ENCODE results near the gene LRP6.

GRCh38 chr12:12278899-12279298, 12.1 kb upstream of the LRP6 start:
- TF ChIP-seq ZFP30 (CRISPR knock-in tag; IDR thresholded peaks at IDR 0.05) = no peak
- TF ChIP-seq, protein P1, sequence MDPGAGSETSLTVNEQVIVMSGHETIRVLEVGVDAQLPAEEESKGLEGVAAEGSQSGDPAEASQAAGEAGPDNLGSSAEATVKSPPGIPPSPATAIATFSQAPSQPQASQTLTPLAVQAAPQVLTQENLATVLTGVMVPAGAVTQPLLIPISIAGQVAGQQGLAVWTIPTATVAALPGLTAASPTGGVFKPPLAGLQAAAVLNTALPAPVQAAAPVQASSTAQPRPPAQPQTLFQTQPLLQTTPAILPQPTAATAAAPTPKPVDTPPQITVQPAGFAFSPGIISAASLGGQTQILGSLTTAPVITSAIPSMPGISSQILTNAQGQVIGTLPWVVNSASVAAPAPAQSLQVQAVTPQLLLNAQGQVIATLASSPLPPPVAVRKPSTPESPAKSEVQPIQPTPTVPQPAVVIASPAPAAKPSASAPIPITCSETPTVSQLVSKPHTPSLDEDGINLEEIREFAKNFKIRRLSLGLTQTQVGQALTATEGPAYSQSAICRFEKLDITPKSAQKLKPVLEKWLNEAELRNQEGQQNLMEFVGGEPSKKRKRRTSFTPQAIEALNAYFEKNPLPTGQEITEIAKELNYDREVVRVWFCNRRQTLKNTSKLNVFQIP (CRISPR knock-in tag; IDR thresholded peaks at IDR 0.05; ENCODE audit: borderline replicate concordance, low read depth) = no peak
- TF ChIP-seq, protein P2, sequence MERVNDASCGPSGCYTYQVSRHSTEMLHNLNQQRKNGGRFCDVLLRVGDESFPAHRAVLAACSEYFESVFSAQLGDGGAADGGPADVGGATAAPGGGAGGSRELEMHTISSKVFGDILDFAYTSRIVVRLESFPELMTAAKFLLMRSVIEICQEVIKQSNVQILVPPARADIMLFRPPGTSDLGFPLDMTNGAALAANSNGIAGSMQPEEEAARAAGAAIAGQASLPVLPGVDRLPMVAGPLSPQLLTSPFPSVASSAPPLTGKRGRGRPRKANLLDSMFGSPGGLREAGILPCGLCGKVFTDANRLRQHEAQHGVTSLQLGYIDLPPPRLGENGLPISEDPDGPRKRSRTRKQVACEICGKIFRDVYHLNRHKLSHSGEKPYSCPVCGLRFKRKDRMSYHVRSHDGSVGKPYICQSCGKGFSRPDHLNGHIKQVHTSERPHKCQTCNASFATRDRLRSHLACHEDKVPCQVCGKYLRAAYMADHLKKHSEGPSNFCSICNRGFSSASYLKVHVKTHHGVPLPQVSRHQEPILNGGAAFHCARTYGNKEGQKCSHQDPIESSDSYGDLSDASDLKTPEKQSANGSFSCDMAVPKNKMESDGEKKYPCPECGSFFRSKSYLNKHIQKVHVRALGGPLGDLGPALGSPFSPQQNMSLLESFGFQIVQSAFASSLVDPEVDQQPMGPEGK (CRISPR knock-in tag; IDR thresholded peaks at IDR 0.05; ENCODE audit: borderline replicate concordance) = no peak
- TF ChIP-seq RARB (CRISPR knock-in tag; IDR thresholded peaks at IDR 0.05) = no peak
- TF ChIP-seq ARNTL (CRISPR knock-in tag; IDR thresholded peaks at IDR 0.05; ENCODE audit: borderline replicate concordance, low read depth) = no peak
- no peak for TF ChIP-seq ZNF8 (CRISPR knock-in tag; IDR thresholded peaks at IDR 0.05)
- no peak for TF ChIP-seq CREB5 (CRISPR knock-in tag; IDR thresholded peaks at IDR 0.05; ENCODE audit: low read depth)
- no peak for TF ChIP-seq ZNF70 (CRISPR knock-in tag; IDR thresholded peaks at IDR 0.05)
- TF ChIP-seq ZFP3 (CRISPR knock-in tag; IDR thresholded peaks at IDR 0.05) = no peak
- TF ChIP-seq ZNF565 (CRISPR knock-in tag; conservative IDR thresholded peaks at IDR 0.05; ENCODE audit: low read depth) = no peak

All from SK-N-SH treated with all-trans-retinoic acid at 6 μM for 48 hours (cell line).